HT-29 (cell line): Measurements from ENCODE around the gene COX20. TPM values are rescaled to one million over a fixed set of nuclear protein-coding genes. Genes with fewer than 3 reads are reported as not detected.

Source experiments
- DNase-seq: peaks from one replicate; pipeline ENCODE4 v3.0.0-alpha.2; 2015; ENCODE audit warnings: low spot score
- total RNA-seq: library from RNA; depleted of rRNA; stranded (reverse); fragments of >200 nt; shearing (Covaris generic); gene quantifications from 2 replicates; pipeline ENCODE4 v1.2.3, GENCODE V29; 2014

The COX20 gene
- total RNA-seq, 1 experiment from 2014 or later, result 16.1 TPM

- peak; percentile 9 for DNase-seq
Measured at GRCh38 chr1:244851546-244852231, 16.2 kb downstream of the COX20 start.

- DNase-seq, result peak; percentile 2
Measured at GRCh38 chr1:244852694-244853093, 17.2 kb downstream of the COX20 start.

- no peak for DNase-seq
Measured at GRCh38 chr1:244854166-244854565, 18.7 kb downstream of the COX20 start.

GRCh38 chr1:244854865-244855578 lies 19.6 kb downstream of the COX20 start:
- no peak for DNase-seq

GRCh38 chr1:244857761-244858160 lies 22.3 kb downstream of the COX20 start:
- no peak for DNase-seq

GRCh38 chr1:244858357-244858756 lies 22.9 kb downstream of the COX20 start:
- DNase-seq, result no peak

GRCh38 chr1:244860078-244860477 lies 24.6 kb downstream of the COX20 start:
- DNase-seq, result no peak

GRCh38 chr1:244860914-244861610 lies 25.6 kb downstream of the COX20 start:
- no peak for DNase-seq

GRCh38 chr1:244861683-244862082 lies 26.2 kb downstream of the COX20 start:
- DNase-seq, result no peak

GRCh38 chr1:244862354-244862698 lies 26.9 kb downstream of the COX20 start:
- peak; percentile 50 for DNase-seq

- DNase-seq, result peak; percentile 93
Measured at GRCh38 chr1:244862699-244863490, 27.4 kb downstream of the COX20 start.

- DNase-seq, result peak; percentile 48
Measured at GRCh38 chr1:244863491-244864252, 28.2 kb downstream of the COX20 start.

GRCh38 chr1:244864253-244865027 lies 29.0 kb downstream of the COX20 start, which contains the start of gene HNRNPU:
Gene HNRNPU, minus strand, starts transcription at chr1:244864543. Its CDS starts 236 bp downstream, at chr1:244864307.
- DNase-seq, result peak; percentile 94

GRCh38 chr1:244865028-244865371 lies 29.5 kb downstream of the COX20 start:
- DNase-seq, result no peak

- DNase-seq, result no peak
Measured at GRCh38 chr1:244865820-244866219, 30.4 kb downstream of the COX20 start.

GRCh38 chr1:244866355-244866754 lies 30.9 kb downstream of the COX20 start:
- DNase-seq, result no peak

GRCh38 chr1:244868484-244869363 lies 33.3 kb downstream of the COX20 start:
- DNase-seq, result no peak

GRCh38 chr1:244869364-244869827 lies 33.9 kb downstream of the COX20 start:
- DNase-seq, result no peak

- no peak for DNase-seq
Measured at GRCh38 chr1:244869950-244870349, 34.5 kb downstream of the COX20 start.
